GM19324 (cell line): Measurements from ENCODE around the gene PIGZ.

Experiments
- ATAC-seq: cut with Tn5 transposase; IDR thresholded peaks from one replicate; pipeline ENCODE4 v1.9.1; 2021; ENCODE audit warnings: mild to moderate bottlenecking, moderate library complexity; ENCODE audit not compliant: unreplicated experiment, low FRiP score

PIGZ gene

DNA sequence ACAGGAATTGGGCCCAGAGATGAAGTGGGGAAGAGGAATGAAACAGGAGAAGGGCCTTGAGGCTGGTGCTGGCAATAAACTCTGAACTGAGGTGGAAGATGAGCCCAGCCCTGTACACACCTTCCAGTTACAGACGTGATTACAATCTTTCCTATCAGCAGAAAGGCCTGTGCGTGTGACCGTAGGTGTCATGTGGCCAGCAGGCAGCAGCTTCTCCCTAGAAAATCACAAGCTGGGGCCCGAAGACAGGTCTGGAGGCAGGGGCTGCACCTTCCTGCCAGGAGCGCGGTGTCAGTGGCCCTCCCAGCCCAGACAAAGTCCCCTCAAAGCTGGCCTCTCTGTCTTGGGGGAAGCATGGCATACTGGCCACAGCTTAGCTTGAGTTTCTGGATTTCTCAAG is 16.7 kb upstream of the PIGZ start:
- no peak for ATAC-seq

DNA sequence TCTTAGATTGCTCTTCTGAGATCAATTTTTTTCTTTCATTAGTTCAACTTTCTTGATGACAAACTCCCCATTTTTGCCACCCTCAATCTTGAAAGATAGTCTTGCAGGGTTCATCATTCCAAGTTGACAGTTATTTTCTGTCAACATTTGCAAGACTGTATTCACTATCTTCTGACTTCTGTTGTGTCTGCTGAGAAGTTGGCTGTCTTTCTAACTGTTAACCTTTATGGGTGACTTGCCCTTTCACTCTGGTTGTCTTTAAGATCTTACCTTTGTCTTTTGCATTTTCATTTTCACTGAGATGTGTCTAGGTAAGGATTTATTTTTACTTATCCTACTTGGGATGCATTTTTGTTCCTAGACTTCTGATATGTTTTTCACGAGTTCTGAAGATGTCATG is 14.6 kb upstream of the PIGZ start:
- ATAC-seq = no peak

DNA sequence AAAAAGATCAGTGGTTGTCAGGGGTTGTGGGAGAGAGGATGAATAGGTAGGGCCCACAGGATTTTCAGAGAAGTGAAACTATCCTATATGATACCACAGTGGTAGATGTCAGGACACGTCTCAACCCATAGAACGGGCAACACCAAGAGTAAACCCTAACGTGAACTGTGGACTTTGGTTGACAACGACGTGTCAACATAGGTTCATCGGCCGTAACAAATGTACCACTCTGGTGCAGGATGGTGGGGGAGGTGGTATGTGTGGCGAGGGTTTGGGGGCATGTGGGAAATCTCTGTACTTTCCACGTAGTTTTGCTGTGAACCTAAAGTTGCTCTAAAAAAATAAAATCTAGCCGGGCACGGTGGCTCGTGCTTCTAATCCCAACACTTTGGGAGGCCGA is 13.0 kb upstream of the PIGZ start:
- no peak for ATAC-seq

DNA sequence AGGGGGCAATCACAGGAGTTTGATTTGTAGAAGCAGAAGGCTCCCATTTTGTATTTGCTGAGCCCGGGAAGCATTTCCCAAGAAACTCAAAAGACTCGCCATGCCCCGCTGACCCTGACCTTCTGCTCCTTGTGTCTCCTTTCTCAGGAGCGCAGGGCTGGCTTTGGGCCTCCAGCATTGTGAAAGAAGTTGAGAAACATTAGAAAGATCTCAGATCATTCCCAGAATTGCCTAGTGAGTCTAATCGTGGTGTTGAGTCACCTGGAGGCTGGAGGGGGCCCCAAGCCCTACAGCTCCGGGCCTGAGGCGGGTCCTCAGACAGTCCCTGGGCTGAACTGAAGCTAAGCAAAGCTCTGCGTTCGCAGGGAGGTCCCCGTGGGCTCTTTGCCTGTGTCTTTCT is 10.9 kb upstream of the PIGZ start:
- ATAC-seq = no peak

GRCh38 chr3:196976941-196977340 is 8.3 kb upstream of the PIGZ start:
- ATAC-seq = no peak

- no peak for ATAC-seq
These were observed 6.7 kb upstream of the PIGZ start for GRCh38 chr3:196975349-196975748.

GRCh38 chr3:196974661-196975060 is 6.0 kb upstream of the PIGZ start:
- no peak for ATAC-seq

- ATAC-seq = no peak
These were observed 2.6 kb upstream of the PIGZ start for GRCh38 chr3:196971094-196971698.

GRCh38 chr3:196970547-196971093 is 2.0 kb upstream of the PIGZ start:
- no peak for ATAC-seq

DNA sequence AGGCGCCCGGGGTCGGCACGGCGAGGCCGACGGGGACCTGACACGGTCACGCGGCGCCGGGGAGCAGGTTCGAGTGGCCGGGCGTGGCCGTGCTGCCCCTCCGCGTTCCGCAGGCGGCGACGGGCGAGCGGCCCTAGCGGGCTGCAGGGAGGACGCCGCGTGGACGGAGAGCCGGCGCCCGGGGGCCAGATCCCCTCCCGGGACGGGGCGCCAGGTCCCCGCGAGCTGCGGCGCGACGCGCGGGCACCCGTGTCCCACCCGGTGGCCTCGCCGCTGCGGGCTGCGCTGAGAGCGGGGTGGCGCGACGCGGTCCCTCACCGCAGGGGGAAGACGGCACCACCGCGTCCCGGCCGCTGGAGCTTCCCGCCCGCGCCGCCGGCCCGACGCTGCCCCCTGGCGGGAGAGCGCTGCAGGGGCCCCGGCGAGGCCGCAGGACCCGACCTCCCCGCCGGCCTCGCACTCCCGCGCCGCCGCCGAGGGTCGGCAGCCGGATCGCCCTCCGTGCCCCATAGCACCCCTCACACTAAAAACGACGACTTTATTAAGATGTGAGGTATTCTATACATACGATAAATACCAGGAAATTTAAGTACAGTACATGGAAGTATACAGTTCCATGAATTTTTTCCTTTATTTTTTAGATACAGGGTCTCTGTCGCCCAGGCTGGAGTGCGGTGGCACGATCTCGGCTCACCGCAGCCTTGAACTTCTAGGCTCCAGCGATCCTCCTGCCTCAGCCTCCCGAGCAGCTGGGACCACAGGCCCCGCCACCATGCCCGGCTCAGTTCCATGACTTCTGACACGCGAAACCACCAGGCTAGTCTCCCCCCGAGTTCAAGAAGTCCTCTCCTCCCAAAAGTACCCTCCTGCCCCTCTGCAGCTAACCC is 1.3 kb upstream of the PIGZ start:
- ATAC-seq = peak; percentile 54

DNA sequence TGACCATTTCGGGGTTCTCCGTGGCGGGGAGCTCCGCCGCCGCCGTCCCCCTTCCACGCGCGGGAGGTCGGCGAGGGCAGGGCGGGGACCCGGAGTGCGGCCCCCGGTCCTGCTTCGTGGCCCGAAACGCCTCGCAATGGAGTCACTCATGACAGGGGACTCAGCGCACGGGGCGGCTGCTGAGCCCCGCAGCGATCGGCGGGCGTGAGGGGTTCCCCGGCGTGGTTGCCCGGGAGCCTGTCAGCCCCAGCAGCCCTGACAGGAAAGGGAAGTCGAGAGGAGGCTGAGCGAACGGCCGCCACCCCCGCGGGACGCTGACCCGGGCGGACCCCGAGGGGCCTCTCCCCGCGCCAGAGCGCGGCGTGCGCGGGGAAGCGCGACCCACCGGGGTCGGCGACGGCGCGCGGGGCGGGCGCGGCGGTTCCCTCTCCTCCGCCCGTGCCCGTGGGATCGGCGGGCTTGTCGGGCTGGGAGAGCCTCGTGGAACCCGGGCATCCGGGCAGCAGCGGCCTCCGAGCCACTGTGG is 564 bp upstream of the PIGZ start:
- ATAC-seq = peak; percentile 47

DNA sequence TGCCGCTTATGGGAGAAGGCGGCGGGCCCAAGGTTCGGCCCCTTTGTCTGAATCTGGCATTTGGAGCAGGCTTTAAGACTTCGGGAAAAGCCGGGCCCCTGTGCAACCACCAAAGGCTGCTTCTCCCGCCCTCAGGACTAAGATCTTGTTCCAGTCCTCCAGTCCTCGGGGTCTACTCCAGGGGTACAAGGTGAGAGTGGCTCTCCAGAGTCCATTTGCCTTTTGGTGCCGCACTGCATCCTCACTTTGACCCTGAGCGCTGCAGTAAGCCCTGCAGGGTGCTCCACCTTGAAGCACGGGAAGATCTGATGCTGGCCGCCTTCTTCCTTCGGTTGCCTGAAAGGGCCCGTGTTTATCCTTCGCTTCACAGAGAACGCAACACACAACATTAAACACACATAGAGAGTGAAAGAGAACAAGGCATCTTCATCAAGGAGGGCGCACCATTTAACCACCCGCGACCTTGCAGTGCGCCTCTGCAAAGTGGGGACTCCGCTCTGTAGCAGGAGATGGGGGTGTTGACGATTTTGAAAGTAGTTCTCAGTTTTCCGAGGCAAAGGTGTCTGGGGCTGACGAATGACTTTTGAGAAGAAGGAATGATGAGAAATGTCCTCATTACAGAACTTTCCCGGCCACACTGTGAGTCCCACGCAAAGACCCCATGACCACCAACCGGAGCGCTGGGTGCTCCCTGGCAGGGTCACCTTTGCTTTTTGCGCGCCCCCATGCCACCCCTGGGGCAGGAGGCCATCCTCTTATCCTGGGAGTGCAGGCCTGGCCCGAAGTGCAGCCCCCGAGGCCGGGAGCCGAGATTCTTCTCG is 1.0 kb downstream of the PIGZ start:
- ATAC-seq = no peak

GRCh38 chr3:196966526-196967401 is 1.9 kb downstream of the PIGZ start:
- ATAC-seq = no peak

DNA sequence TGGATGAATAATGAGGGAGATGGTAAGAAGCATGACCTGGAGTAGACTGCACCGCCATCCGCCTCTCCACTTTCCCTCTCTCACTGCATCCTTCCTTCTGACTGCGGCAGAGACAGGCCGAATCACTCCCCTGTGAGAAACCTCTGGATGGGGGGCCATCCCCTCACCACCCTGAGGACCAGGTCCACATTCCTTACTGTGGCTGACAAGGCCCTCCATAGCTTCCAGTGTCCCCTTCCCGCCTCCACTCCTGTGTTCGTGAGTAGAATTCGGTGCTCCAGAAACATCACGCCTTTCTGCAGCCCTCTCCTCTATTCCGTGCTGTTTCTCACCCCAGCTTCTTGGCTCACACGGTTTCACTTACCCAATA is 2.8 kb downstream of the PIGZ start:
- ATAC-seq = no peak

DNA sequence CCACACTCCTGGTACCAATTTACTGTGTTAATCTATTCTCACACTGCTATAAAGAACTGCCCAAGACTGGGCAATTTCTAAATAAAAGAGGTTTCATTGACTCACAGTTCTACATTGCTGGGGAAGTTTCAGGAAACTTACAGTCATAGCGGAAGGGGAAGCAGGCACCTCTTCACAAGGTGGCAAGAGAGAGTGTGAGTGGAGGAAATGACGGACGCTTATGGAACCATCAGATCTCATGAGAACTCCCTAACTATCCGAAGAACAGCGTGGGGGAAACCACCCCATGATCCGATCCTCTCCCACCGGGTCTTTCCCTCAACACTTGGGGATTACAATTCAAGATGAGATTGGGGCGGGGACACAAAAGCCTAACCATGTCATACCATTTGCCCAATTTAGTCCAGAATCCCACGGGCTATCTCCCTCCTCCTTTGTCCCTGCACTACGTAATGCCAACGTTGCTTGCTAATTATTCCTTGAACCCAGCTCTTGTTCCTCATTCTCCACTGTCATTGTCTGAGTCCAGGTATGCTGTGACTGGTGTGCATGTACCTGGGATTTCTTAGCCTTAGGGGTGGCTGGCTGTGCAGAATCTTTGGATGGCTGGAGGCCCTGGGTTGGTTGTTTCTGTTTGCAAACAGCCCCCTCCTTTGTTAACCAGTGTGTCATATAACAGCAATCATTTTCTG is 3.4 kb downstream of the PIGZ start:
- no peak for ATAC-seq

- no peak for ATAC-seq
These were observed 5.0 kb downstream of the PIGZ start for GRCh38 chr3:196963631-196963953.

GRCh38 chr3:196962930-196963630 is 5.6 kb downstream of the PIGZ start:
- ATAC-seq = no peak

GRCh38 chr3:196962108-196962929 is 6.3 kb downstream of the PIGZ start:
- ATAC-seq = no peak
